CD1c-positive myeloid dendritic cell (primary cell): Measurements from ENCODE around the gene RASA3.
A peak's percentile ranks its signal among the peaks of the same experiment; 100 is the strongest.
"Not testable (repeated sequence)": the region's sequence is repeated elsewhere in the genome, so short reads cannot be mapped to it uniquely, and the experiment has no call there.

Experiments
- DNase-seq: peaks from one replicate; pipeline ENCODE4 v3.0.0-alpha.2; 2016; ENCODE audit errors: extremely low spot score

RASA3 gene

DNA sequence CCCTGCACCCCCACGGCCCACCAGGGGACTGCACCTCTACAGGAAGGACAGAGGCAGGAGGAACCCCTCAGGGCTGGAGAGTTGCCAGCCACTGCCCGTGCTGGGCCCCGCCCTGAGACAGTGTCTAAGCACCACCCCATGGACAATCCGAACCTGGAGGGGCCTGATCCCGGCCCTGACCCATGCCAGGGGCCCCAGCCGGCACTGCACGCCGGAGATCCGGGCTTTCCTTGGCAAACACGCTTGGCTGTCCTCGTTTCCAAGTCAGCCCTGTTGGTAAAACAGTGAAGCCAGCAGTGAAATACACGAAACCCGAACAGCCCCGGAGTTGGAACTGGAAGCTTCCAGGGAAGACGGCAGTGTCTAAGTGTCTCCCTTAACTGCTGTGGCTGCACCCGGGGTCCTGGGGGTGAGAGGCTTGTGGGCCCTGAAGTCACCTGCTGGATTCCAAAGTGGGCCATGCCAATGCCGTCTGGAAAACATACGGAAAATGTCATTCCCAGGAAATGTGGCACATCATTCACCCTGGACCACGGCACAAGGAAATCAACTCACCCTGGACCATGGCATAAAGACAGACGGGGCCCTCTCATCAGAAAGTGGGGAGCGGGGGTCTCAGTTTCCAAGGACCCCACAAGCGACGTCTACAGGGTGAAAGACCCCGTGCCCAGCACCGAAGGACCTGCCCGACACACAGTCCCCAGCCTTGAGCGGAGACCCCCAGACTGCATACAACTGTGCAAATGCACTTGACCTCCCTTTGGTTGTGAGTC, 30.9 kb downstream of the RASA3 start:
- DNase-seq, result no peak

DNA sequence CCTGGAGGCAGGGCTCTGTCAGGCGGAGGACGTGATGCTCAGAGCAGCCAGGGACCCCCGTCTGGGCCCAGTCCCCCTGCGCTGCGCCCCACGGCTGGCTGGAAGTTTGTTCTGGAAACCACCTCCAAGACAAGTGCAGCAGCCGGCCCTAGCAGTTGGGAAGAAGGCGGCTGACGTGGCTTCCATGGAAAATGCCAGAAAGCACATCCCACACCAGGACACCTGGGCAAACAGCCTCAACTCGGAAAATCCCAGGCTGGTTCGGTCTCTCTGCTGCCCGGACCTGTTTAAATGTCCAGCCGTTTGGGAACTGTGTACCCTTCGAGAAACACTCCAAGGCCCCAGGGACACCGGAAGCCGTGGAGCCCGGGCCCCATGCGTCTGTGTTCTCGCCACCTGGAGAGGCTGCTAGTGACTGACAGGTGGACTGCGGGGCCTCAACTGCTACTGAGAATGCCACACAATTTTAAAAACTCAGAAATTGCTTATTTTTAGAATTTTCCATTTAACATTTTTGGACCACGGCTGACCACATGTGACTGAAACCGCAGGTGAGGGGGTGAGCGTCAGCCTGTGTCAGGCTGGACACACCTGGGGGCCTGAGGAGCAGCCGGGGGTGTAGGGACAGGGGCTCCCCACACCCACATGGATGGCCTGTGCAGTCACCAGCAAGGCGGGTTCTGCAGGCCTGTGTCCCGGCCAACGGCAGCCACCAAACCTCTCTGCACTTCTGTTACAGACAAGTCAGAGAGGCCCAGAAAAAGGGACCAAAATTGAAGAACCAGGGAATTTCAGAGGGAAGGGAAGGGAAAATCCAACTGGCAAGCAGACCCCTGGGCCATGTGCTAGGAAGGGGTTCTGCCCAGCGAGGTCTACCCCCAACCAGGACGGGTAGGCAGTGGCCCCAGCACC, 31.7 kb downstream of the RASA3 start:
- no peak for DNase-seq

DNA sequence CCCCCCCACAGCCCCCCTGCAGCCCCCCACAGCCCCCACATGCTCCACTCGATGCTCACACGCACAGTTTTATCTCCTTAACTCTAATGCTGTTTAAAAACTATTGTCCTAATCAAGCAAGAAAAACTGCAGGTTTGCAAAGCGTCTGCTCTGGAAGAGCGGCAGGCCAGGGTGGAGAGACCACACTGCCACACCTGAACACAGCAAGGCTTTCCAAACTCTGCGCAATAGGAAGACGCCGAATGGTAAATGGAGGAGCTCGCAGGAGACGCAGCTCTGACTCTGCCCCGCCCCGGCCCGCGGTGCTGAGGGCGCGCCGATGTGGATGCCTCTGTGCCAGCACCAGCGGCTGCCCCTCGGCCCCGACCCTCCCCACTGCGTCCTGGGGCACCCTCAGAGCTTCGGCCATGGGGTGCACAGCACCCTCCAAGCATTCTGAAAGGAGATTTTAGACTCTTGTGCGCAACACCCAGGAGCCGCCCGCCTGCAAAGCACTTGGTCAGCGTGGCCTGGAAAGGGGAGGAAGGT, 32.4 kb downstream of the RASA3 start:
- no peak for DNase-seq

DNA sequence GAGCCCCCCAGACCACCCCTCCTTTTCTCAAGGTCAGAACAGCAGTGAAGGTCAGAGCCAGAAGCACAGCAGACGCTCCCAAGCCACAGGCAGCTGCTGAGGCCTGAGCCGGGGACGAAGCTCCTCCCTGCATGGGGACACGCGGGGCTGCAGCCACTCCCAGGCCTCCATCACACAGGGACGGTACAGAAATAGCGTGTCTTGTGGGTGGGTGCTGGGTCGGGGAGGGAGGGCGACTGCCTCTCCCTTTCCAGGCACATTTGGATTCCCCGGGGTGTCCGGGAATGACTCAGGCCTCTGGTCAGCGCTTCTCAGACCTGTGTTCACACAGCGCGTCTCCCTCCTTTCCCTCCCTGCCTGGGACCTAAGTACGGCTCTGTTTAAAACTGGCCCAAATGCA, 33.2 kb downstream of the RASA3 start:
- peak; percentile 75 for DNase-seq

DNA sequence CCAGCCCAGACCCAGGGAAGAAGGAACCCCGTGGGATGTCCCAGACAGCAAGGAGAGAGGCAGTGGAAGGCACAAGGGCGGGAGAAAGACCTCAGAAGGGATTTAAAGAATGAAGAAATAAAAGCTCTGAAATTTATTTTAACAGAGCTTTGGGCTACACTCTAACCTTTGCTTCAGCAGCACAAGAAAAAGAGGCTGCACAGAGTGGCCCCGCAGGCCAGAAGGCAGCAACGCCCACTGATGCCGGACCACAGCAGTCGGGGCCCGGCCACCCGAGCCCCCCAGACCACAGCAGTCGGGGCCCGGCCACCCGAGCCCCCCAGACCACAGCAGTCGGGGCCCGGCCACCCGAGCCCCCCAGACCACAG, 33.8 kb downstream of the RASA3 start:
- not testable (repeated sequence) for DNase-seq

DNA sequence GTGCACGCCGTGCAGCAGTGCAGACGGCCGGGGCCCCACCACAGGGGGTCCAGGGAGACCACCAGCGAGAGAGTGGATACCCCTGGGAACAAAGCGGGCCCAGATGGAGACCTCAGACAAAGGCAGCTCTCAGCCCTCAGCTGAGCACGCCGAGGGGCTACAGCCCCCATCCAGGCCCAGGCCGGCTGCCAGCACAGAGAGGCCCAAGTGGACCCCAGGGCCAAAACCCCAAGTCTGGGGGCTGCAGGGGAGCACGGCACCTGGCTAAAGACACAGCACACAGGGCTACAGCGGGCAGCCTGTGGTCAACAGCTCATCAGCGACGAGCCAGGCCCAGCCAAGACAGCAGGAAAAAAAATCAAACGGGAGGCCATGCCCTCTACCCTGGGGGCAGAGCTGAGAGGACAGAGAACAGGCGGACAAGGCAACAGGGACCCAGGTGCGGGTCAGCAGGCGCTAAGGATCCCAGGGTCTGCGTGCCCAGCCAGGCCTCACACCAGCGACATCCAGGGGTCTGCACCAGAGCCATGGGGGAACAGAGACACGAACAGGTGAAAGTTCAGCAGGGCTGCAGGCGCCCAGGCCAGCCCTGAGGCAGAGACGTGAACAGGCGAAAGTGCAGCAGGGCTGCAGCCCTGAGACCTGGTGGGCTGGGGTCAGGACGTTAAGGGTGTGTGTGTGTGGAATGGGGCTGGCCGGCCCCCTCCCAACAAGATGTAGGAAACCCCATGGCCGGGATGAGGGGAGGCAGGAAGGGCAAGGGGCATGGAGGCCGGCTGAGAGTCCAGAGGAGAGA, 34.3 kb downstream of the RASA3 start:
- DNase-seq, result no peak

DNA sequence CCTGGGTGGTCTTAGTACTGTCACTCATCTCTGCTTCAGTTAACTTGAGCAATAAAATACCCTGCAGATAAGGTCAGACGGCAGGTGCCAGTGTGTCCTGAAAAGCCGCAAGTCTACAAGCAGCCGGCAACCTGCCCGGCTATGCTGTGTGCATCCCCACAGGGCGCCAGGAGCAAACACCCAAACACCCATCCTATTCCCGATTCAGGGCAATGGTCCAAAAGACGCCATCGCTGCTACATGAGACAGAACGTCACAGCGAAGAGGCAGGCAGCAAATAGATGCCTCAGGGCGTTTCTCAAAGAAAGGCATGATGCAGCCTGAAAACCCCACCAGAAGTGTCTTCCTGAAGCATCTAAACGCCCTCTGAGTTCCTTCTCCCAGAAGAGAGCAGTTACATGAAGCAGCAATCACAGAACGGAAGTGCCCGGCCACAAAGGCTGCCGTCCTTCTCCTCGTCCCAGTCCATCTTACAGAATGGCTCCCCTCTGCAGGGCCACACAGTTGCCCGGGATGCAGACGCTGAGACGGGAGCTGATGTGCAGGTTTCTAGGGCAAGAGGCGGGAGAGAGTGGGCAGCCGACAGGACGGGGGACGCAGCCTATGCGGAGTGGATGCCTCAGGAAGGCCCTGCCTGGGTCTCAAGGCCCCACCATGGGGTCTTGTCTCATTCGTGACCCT, 35.1 kb downstream of the RASA3 start:
- DNase-seq, result no peak

DNA sequence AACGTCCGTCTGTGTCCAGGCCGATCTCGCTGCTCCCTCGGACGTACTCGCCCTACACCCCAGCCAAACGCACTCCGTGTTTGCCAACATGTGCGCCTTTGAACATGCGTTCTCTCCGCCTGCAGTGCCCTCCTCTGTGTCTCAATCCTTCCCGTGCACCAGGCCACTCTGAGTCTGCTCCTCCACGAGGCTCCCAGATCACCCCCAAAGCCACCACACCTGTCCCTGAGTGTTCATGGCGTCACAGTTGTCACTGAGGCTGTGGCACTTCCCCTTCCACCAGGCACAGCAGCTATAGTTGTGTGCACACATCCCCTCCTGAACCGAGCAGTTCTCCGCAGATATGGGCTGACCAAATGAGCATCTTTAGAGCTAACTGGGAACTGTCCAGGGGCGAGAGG, 35.6 kb downstream of the RASA3 start:
- no peak for DNase-seq

DNA sequence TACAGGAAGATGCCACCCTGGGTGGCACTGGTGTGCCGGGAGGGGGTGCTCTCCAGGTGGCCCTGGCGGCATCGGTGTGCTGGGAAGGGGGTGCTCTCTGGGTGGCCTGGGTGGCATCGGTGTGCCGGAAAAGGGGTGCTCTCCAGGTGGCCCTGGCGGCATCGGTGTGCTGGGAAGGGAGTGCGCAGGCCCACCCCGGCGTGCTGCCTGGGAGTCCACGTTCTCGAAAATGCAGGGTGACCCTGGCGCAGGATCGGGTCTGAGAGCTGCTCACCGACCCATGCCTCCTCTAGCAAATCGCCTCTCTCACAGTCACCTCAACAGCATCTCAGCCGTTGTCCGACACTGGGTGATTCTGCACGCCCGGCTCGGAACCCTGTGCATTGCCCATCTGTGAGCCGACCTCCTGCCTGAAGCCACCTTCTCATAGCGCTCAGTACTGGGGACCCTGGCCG, 36.4 kb downstream of the RASA3 start:
- no peak for DNase-seq

DNA sequence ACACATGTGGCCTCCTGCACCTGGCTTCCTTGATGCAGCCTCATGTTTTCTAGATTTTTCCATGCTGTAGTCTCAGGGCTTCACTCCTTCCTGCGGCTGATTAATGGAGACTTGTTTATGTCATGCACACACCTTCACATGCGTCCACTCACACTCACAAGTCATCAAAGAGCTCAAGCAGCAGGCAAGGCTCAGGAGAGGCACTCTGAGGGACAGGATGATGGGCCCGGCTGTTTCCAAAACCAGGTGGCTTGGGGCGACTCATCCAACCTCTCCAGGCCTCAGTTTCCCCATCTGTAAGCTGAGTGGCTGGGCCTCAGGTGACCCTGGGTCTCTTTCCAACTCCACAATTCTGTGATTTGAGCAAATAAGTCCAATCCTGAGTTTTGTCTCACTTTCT, 36.9 kb downstream of the RASA3 start:
- DNase-seq, result no peak

DNA sequence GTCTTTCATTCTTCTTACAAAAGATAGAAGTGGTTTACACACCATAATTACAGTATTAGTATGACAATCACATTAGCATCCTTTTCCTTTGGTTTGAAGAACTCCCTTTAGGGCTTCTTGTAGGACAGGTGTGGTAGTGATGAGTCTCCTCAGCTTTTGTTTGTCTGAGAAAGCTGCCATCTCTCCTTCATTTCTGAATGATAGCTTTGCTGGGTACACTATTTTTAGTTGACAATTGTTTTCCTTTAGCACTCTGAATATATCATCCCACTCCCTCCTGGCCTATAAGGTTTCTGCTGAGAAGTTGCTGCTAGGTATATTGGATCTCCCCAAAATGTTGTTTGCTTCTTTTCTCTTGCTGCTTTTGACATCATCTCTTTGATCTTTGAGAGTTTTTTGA, 39.3 kb downstream of the RASA3 start:
- no peak for DNase-seq

DNA sequence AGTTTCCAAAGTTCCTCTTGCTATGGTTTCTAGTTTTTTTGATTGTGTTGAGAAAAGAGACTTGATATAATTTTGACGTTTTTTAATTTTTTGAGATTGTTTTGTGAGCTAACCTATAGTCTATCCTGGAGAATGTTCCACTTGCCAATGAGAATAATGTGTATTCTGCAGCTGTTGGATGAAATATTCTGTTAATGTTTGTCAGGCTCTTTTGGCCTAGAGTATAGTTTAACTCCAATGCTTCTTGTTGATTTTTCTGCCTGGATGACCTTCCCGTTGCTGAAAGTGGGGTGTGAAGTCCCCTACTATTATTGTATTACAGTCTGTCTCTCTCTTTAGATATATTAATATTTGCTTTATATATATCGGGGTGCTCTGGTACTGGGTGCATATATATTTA, 40.0 kb downstream of the RASA3 start:
- no peak for DNase-seq

DNA sequence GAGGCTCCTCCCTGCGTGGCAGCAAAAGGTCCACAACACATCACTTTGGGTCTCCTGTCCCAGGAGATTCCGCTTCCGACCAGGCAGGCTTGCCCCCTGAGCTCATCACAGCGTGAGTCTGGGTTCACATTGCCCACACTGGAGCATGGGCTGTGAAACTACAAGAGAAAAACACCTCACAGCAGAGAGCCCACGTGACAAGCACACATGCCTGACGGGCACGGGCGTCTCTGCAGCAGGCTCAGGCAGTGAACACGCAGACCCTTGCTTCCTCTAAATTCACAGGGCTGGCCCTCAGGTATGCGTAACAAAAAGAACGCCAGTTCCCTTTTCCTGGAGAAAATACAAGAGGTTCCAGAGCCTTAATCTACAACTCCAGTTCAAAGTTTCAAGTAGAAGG, 41.9 kb downstream of the RASA3 start:
- peak; percentile 53 for DNase-seq

DNA sequence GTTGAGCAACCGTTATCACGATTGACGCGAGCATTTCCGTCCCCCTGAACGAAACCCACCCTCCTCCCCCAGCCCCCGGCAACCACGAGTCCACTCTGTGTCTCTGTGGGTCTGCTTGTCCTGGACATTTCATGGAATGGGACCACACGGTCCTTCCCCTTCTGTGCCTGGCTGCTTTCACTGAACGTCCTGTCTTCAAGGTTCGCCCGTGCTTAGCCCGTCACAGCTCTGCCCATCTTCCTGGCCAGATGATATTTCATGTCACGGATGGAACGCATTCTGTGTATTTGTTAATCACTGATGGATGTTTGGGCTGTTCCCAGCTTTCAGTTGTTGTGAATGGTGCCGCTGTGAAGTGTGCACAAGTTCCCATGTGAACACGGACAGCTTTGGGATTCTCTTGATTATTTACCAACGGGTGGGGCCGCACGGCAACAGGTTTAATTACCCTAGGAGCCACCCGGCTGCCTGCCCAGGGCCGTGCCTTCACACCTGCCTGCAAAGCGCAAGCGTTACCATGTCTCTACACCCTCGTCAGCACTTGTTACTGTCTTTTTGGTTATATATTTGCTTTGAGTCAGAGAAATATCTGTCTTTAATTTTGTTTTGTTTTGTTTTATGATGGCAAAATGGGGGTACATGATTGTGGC, 42.5 kb downstream of the RASA3 start:
- no peak for DNase-seq

DNA sequence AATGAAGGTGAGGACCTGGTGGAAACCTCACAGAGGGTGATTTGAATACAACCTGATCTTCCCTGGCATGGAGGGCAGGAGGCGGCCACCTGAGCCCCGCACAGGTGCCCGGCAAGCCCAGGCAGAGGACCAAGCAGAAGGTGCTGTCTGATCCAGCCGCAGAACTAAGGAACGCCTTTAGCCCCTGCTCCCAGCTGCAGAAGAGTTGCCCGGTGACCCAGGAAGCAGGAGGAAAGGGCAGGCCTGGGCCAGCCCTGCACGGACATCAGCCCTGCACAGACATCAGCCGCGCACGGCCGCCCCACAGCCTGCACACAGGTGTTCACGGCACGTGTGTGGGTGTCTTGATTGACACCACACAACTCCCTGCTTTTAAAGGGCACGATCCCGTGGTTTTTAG, 43.1 kb downstream of the RASA3 start:
- no peak for DNase-seq

DNA sequence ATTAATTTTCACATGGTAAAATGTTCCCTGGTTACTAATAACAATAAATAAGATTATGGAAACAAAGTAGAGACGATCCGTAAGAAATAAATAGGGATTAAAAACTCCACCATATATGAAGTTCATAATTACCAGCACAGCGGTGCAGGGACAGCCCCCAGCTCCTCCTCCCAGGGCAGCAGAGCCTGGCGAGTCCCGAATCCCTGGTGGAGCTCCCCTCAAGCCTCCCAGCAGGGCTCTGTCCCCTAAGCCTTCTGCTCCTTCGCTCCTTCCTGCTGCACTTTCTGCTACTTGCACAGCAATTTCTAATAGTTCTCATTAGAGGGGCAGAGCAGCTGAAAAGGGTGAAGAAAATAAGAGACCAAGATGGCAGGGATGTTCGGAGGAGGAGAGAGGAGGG, 43.6 kb downstream of the RASA3 start:
- DNase-seq, result no peak

DNA sequence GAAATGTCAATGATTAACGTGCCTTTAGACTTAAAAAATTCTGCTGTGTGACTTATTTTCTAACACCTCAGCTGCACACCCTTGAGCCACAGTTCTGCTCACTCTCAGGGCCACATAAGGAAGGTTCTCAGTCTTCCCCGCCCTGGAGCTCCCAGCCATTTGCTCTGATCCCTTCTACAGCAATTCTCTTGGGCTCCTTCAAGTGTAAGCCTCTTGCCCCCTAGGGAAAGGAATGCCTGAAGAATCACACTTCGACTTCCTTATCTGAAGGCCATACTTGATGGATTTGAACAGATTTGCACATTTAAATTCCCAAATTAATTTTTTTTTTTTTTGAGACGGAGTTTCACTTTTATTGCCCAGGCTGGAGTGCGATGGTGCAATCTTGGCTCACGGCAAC, 44.2 kb downstream of the RASA3 start:
- DNase-seq, result no peak

DNA sequence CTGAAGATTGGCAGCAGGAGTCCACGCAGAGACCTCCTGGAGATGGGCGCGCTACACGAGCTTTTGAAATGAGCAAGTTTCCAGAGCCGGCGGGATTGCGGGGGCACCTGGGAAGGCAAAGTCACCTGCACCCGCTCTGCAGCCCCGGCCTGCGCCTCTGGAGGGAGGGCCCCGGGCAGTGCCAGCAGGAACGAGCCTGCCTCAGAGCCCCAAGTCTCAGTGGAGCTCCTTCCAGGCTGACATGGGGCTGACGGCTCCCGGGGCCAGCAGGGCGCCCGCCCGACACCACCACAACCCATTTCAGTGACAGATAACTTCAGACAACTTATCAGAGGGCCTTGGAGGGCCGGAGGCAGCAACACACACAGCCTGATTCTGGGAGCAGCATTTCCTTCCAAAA, 45.0 kb downstream of the RASA3 start:
- DNase-seq, result no peak

DNA sequence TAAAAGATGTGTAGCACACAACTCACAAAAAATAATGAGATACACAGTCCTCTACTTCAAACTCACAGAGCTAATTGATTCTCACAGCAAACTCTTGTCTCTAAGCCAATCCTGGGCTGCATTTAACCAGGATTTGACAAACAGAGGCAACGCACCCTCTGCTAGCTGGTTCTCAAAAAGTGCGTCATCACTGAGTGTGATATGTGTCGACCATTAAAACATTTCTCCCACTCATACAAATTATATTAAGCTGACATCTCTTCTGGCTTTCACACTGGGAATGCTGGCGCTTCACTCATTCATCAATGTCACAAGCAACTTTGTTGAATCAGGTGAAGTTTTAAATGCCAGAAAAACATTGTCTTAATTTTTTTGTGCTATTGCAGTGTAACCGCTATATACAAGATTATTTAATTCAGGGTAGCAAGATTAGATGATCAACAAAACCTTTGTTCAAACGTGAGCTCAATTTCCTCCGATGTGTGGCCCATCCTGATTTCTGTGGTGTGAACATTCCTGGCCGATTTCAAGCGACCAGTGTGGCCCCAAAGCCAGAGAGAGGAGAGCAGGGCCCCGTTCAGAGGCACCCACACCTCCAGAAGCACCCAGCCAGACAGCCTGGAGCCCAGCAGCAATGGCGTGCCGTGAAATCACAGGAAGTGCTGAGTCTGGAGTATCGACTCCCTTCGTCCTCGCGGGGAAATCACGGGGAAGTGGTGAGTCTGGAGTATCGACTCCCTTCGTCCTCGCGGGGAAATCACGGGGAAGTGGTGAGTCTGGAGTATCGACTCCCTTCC, 49.4 kb downstream of the RASA3 start:
- no peak for DNase-seq
